NCI-H748 treated with DMSO at 0.1 percent for 48 hours (cell line): Measurements from ENCODE around the gene OR8H2.
"Not testable (repeated sequence)": the region's sequence is repeated elsewhere in the genome, so short reads cannot be mapped to it uniquely, and the experiment has no call there.

ENCODE experiments used
- DNase-seq: peaks from one replicate; lab custom pipeline; 2025; lab: John Stamatoyannopoulos, UW

OR8H2 gene

DNA sequence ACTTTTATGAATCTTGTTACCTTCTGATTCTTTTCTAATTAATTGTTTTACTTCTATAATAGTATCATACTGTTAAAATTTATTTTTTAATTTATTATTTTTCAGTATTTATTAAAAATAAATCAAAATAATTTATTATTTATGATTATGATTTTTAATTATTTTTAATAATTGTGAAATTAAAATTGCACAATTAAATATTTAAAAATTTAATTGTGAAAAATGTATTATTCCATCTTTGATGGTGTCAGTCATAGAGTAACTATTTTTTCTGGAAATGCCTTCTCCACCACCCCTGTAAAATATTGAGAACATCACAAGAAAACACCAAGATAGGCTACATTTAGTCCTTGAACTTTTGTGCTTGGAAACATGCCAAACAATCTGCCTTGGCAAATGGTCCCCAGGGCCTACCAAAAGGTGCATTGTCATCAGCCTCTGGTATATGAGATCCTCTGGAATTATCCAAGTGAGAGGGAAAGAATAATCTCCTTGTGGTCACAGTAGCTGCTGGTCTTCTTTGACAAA lies at the start of gene OR8H2:
TSS of gene OR8H2 (plus strand) at position 478 of the 528 bp plus-strand sequence. CDS start 1,356 bp downstream, outside the sequence.
- no peak for DNase-seq

GRCh38 chr11:56056366-56056765 lies 47.1 kb upstream of the OR8H2 start:
- DNase-seq: not testable (repeated sequence)

GRCh38 chr11:56057661-56058237 lies 45.7 kb upstream of the OR8H2 start:
- not testable (repeated sequence) for DNase-seq

GRCh38 chr11:56058260-56058780 lies 45.2 kb upstream of the OR8H2 start:
- not testable (repeated sequence) for DNase-seq

DNA sequence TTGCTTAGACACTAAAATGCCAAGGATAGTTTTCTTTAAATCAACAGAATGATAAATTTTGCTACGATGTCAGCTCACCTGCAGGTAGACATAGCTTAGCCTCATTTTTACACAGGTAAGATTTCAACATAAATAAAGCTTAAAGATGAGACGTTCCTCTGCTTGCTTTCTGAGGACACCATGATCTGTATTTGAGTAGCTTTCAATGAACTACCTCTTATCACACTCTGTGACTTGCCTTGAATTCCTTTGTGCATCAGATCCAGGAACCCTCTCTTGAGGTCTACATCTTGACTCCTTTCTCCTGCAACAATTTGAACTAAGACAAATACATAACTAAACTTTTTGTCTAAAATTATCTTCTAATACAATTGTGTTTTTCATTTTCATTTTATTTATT lies 36.5 kb upstream of the OR8H2 start:
- DNase-seq: no peak

GRCh38 chr11:56089697-56090096 lies 13.8 kb upstream of the OR8H2 start:
- DNase-seq: no peak

DNA sequence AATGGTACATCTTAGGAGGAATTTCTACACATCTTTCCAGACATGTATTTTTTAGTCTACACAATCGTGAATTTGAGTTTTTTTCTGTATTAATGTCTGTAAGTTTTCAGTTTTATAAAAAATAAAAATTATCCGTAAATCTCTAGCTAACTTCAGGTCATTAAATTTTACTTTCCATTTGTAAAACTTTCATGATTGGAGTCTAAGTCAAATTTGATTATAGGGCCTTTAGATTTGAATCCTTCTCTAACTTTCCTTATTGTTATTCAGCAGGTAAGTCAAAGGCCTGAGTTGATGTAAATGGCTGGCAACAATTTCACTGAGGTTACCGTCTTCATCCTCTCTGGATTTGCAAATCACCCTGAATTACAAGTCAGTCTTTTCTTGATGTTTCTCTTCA lies 10.5 kb upstream of the OR8H2 start, which contains the start of gene OR8I2:
TSS of gene OR8I2 (plus strand) at position 301 of the 400 bp plus-strand sequence. CDS start at position 301, 0 bp downstream.
- DNase-seq: no peak

DNA sequence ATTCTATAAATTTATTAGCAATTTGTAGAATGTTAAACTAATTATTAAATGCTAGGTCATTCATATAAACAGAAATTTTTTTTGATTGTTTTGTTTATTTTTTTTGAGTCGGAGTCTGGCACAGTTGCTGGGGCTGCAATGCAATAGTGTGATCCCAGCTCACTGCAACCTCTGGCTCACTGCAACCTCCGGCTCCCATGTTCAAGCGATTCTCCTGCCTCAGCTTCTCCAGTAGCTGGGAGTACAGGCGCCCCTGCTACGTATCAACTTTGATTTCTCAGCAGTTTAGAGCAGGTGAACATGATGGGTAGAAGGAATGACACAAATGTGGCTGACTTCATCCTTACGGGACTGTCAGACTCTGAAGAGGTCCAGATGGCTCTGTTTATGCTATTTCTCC lies 18.6 kb downstream of the OR8H2 start, which contains the start of gene OR8H3:
TSS of gene OR8H3 (plus strand) at position 301 of the 400 bp plus-strand sequence. CDS start at position 301, 0 bp downstream.
- no peak for DNase-seq

DNA sequence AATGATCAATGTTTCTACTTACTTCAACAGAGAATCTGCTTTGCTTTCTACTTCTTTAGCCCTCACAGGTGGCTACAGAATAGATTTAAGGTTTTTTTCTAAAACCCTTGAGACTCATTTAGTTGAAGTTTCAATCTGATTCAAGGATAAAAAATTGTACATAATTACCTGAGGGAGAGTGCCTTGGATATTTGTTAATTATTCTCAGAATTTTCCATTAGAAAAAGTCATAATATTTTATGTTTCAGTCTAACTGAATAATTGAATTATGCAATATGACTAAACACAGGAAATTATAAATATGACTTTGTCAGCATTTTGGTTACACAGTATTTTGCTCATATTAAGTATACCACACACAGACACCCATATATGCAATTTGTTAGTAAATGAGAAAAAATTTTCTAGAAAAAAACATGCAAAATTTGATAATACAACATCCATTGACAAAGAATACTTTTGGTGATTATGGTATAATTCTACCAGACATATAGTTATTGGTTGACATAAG lies 36.7 kb downstream of the OR8H2 start, which contains the start of gene OR8J3:
TSS of gene OR8J3 (minus strand) at position 51 of the 511 bp plus-strand sequence. CDS start 2,483 bp downstream, outside the sequence.
- DNase-seq: no peak

GRCh38 chr11:56143681-56144080 lies 40.2 kb downstream of the OR8H2 start:
- not testable (repeated sequence) for DNase-seq

GRCh38 chr11:56151376-56151775 lies 47.9 kb downstream of the OR8H2 start:
- no peak for DNase-seq

- DNase-seq: no peak
Measured at GRCh38 chr11:56152333-56152732, 48.8 kb downstream of the OR8H2 start.
